Panc1 (cell line): ENCODE measurements around the gene GPC6. TPM values are rescaled to one million over a fixed set of nuclear protein-coding genes. Genes with fewer than 3 reads are reported as not detected.

Source experiments
- ATAC-seq: fragments of 200-7000 bp; cut with Tn5 transposase; 2 replicates; pipeline ENCODE4 v1.9.1; 2020; ENCODE audit warnings: mild to moderate bottlenecking, moderate library complexity
- BruUV-seq: library from RNA; stranded (reverse); fragments of 400-500 nt; replicated peaks from 2 replicates; lab custom pipeline; 2021; lab: Mats Ljungman, UMichigan
- CTCF ChIA-PET: fragments of 300-600 bp; sonication (Branson Sonifier 250); formaldehyde crosslinking; loops from one replicate; lab custom pipeline; 2022; ENCODE audit warnings: antibody characterized with exemption; lab: Charles Lee
- POLR2A ChIA-PET: fragments of 300-600 bp; sonication (Branson Sonifier 250); formaldehyde crosslinking; loops from one replicate; lab custom pipeline; 2022; ENCODE audit warnings: antibody characterized with exemption; lab: Charles Lee
- DNase-seq: peaks from one replicate; pipeline ENCODE4 v3.0.0-alpha.2; 2010; ENCODE audit warnings: low read depth, low spot score
- H3K27ac ChIP-seq: 2 replicates; pipeline ENCODE4 v1.5.1; 2011; ENCODE audit warnings: mild to moderate bottlenecking, low read length, inconsistent platforms
- H3K27me3 ChIP-seq: fragments of 200-500 bp; sonication (Bioruptor generic); 2 replicates; pipeline ENCODE4 v1.6.0; 2014; ENCODE audit warnings: low read length, inconsistent platforms; ENCODE audit not compliant: control insufficient read depth, insufficient read depth
- H3K36me3 ChIP-seq: fragments of 200-500 bp; sonication (Bioruptor generic); 2 replicates; pipeline ENCODE4 v1.5.1; 2014; ENCODE audit warnings: inconsistent platforms, mild to moderate bottlenecking, low read length, moderate library complexity; ENCODE audit not compliant: control insufficient read depth, insufficient read depth
- H3K4me1 ChIP-seq: 2 replicates; pipeline ENCODE4 v1.5.1; 2011; ENCODE audit warnings: inconsistent platforms, mild to moderate bottlenecking, low read length, moderate library complexity; ENCODE audit not compliant: control insufficient read depth, insufficient read depth
- H3K4me3 ChIP-seq, 2 experiments: 2 replicates each; pipeline ENCODE4 v1.5.1; 2011 to 2012; ENCODE audit warnings: low read depth in 2 of 2, low read length in 2 of 2, mild to moderate bottlenecking in 2 of 2, inconsistent platforms in 1 of 2, moderate library complexity in 1 of 2
- H3K9me3 ChIP-seq: fragments of 200-500 bp; sonication (Bioruptor generic); 2 replicates; pipeline ENCODE4 v1.5.1; 2014; ENCODE audit warnings: low read depth, mild to moderate bottlenecking, inconsistent platforms, low read length, moderate library complexity; ENCODE audit not compliant: control insufficient read depth, insufficient read depth
- CTCF ChIP-seq: fragments of 450-650 bp; IDR thresholded peaks from 2 replicates; pipeline ENCODE4 v1.5.1; 2017; ENCODE audit warnings: mild to moderate bottlenecking
- POLR2AphosphoS5 ChIP-seq: IDR thresholded peaks from 2 replicates; pipeline ENCODE4 v1.6.1; 2012; ENCODE audit warnings: mild to moderate bottlenecking, low read depth, low read length, moderate library complexity
- SIN3A ChIP-seq: IDR thresholded peaks from 2 replicates; pipeline ENCODE4 v1.6.1; 2012; ENCODE audit warnings: low read depth, mild to moderate bottlenecking, low read length, moderate library complexity, borderline replicate concordance; ENCODE audit not compliant: insufficient read depth
- TCF7L2 ChIP-seq: IDR thresholded peaks from 2 replicates; pipeline ENCODE4 v1.6.1; 2011; ENCODE audit warnings: mild to moderate bottlenecking, low read depth, low read length, inconsistent platforms
- in situ Hi-C: cut with HindIII; loops from 2 replicates; pipeline ENCODE4 v1.10.0; 2016; ENCODE audit warnings: low sequenced_read_pairs, low pct_unique_long_range_greater_than_20kb
- intact Hi-C: fragments of 100-400 bp; cut with micrococcal nuclease; formaldehyde crosslinking; loops from one replicate; pipeline ENCODE4 v1.10.0; 2022; ENCODE audit not compliant: unreplicated experiment
- total RNA-seq: library from RNA; stranded (reverse); gene quantifications from one replicate; pipeline ENCODE4 v1.2.1, GENCODE V29; 2021; ENCODE audit not compliant: unreplicated experiment
- TF ChIP-seq, protein P1 (sequence below), 2 experiments: IDR thresholded peaks; 2 replicates each; pipeline ENCODE4 v1.6.1; 2011 to 2012; ENCODE audit warnings: low read depth in 2 of 2, control low read depth in 1 of 2, low read length in 1 of 2, mild to moderate bottlenecking in 1 of 2, moderate library complexity in 1 of 2; ENCODE audit not compliant: insufficient read depth in 1 of 2

The GPC6 gene
- total RNA-seq, 1 experiment from 2014 or later, result 4.8 TPM

GRCh38 chr13:94079876-94080275, 853.3 kb downstream of the GPC6 start:
- ChIA-PET CTCF (no interaction called here), POLR2A (no interaction called here)
- Histone ChIP-seq H3K4me1 (no peaks in the 10 kb centered on the region), H3K27ac (no peak overlapping the region), H3K9me3 (no peaks in the 10 kb centered on the region; the same call in 1 of the 2 replicates), H3K36me3 (no peaks in the 10 kb centered on the region), H3K27me3 (no peaks in the 10 kb centered on the region), H3K4me3 (no peak overlapping the region)
- DNase-seq, result no peak
- in situ Hi-C loops (no loop called here), intact Hi-C loops (no loop called here)
- TF ChIP-seq, protein P1, sequence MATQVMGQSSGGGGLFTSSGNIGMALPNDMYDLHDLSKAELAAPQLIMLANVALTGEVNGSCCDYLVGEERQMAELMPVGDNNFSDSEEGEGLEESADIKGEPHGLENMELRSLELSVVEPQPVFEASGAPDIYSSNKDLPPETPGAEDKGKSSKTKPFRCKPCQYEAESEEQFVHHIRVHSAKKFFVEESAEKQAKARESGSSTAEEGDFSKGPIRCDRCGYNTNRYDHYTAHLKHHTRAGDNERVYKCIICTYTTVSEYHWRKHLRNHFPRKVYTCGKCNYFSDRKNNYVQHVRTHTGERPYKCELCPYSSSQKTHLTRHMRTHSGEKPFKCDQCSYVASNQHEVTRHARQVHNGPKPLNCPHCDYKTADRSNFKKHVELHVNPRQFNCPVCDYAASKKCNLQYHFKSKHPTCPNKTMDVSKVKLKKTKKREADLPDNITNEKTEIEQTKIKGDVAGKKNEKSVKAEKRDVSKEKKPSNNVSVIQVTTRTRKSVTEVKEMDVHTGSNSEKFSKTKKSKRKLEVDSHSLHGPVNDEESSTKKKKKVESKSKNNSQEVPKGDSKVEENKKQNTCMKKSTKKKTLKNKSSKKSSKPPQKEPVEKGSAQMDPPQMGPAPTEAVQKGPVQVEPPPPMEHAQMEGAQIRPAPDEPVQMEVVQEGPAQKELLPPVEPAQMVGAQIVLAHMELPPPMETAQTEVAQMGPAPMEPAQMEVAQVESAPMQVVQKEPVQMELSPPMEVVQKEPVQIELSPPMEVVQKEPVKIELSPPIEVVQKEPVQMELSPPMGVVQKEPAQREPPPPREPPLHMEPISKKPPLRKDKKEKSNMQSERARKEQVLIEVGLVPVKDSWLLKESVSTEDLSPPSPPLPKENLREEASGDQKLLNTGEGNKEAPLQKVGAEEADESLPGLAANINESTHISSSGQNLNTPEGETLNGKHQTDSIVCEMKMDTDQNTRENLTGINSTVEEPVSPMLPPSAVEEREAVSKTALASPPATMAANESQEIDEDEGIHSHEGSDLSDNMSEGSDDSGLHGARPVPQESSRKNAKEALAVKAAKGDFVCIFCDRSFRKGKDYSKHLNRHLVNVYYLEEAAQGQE (IDR thresholded peaks at IDR 0.05; ENCODE audit: insufficient read depth in 1 of 2, low read depth in 2 of 2, low read length in 1 of 2), result no peak
- TF ChIP-seq SIN3A (no peak), TCF7L2 (no peak), CTCF (no peak), POLR2AphosphoS5 (no peak)
- no peak for ATAC-seq
- BruUV-seq, result no TSS peak

DNA sequence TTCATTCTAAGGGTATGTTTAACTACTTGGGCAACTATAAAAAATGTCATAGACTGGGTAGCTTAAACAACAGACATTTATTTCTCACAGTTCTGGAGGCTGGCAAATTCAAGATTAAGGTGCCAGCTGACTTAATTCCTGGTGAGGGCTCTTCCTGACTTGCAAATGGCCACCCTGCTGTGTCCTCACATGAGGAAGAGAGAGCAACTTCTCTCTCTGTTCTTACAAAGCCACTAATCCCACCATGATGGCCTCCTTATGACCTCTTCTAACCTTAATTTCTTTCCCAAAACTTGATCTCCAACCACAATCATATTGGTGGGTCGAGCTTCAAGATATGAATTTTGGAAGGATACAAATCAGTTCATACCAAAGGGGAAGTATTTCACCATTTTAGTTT, 853.9 kb downstream of the GPC6 start:
- Histone ChIP-seq H3K27me3 (no peaks in the 10 kb centered on the region), H3K36me3 (no peaks in the 10 kb centered on the region), H3K4me1 (no peaks in the 10 kb centered on the region), H3K27ac (no peak overlapping the region), H3K4me3 (no peak overlapping the region), H3K9me3 (no peaks in the 10 kb centered on the region; the same call in 1 of the 2 replicates)
- ATAC-seq, result no peak
- intact Hi-C loops, result no loop called here
- ChIA-PET POLR2A (no interaction called here), CTCF (no interaction called here)
- no peak for TF ChIP-seq CTCF
- TF ChIP-seq POLR2AphosphoS5, result no peak
- TF ChIP-seq SIN3A, result no peak
- TF ChIP-seq TCF7L2, result no peak
- TF ChIP-seq, protein P1 (IDR thresholded peaks at IDR 0.05; ENCODE audit: insufficient read depth in 1 of 2, low read depth in 2 of 2, low read length in 1 of 2), result no peak
- in situ Hi-C loops, result no loop called here
- DNase-seq, result no peak
- BruUV-seq, result no TSS peak
